Stimulated activated CD8-positive, alpha-beta memory T cell treated with anti-CD3 and anti-CD28 coated beads, Interleukin-4, amount 100 ng/mL, for 24 hours (primary cell): ENCODE measurements around the gene ANKRD18A.

ENCODE experiments used
- DNase-seq: peaks from one replicate; pipeline ENCODE4 v3.0.0-alpha.2; 2020; ENCODE audit warnings: low read depth

The ANKRD18A gene

DNA sequence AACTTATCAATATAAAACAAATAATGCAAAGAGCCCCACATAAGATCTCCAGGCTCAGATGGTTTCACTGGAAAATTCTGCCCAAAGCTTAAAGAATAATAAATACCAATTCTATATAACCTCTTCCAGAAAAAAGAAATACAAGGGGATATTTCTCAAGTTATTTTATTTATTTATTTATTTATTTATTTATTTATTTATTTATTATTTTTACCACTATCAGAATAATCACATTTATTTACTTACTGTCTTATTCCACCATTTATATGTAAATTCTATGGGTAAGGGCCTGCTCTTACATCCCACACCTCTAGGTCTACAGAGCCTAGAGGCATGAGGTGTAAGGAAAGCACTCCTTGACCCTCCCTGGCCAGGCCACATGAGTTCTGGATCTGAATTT, 91.1 kb downstream of the ANKRD18A start:
- DNase-seq: no peak

GRCh38 chr9:38527503-38527902, 92.9 kb downstream of the ANKRD18A start:
- DNase-seq: no peak

DNA sequence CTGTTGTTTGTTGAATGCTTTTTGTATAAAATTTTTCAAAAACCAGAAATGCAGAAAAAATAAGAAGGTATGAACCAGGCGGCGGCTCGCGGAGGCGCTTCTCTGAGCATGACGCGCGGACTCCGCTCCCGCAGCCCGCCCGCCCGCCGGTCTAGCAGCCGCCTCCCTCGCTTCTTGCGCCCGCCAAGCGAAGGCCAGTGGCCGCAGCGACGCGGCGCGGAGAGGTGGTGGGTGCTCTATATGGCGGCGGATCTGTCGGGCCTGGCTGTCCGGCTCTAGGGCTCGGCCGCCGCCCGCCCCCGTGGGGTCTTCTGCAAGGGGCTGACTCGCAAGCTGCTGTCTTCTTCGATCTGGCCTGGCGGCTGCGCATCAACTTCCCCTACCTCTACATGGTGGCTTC, 93.8 kb downstream of the ANKRD18A start:
- DNase-seq: no peak

GRCh38 chr9:38523121-38523520, 97.3 kb downstream of the ANKRD18A start:
- DNase-seq: no peak

DNA sequence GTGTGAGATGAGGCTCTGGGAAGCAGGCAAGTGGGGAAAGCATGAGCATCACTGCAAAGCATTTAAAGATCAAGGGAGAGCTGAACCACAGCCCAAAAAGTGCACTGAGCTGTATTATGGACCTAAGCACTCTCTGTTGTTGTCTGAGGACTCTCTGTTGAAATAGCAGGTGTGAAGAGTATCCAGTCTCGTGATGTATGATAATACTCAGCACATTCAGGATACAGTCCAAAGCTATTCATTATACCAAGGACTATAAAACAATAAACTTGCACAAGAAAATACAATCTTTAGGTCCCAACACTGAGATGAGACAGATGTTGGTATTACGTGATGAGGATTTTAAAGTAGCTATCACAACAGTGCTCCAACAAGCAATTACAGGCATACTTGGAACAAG, 98.6 kb downstream of the ANKRD18A start:
- DNase-seq: no peak
